T-helper 1 cell (primary cell): ENCODE results near the gene TRAP1.

Experiments used
- DNase-seq, 5 donors: peaks; one replicate each; pipeline ENCODE4 v3.0.0-alpha.2; 2012 to 2020

The TRAP1 gene

GRCh38 chr16:3712861-3713372 is 4.4 kb downstream of the TRAP1 start:
- no peak for DNase-seq

- DNase-seq, result no peak
These were observed 10.9 kb downstream of the TRAP1 start for GRCh38 chr16:3706253-3707012.

GRCh38 chr16:3702082-3702481 is 15.2 kb downstream of the TRAP1 start:
- DNase-seq, result no peak

- DNase-seq, result no peak
These were observed 15.8 kb downstream of the TRAP1 start for GRCh38 chr16:3701531-3701930.

- DNase-seq, result no peak
These were observed 18.4 kb downstream of the TRAP1 start for GRCh38 chr16:3698941-3699340.

GRCh38 chr16:3696425-3697218 is 20.7 kb downstream of the TRAP1 start:
- no peak for DNase-seq

- DNase-seq, result no peak
These were observed 21.5 kb downstream of the TRAP1 start for GRCh38 chr16:3695610-3696369.

- DNase-seq, result no peak
These were observed 23.3 kb downstream of the TRAP1 start for GRCh38 chr16:3694051-3694450.

- no peak for DNase-seq
These were observed 25.6 kb downstream of the TRAP1 start for GRCh38 chr16:3691761-3692160.

GRCh38 chr16:3690980-3691720 is 26.2 kb downstream of the TRAP1 start:
- DNase-seq, result no peak

GRCh38 chr16:3690470-3690928 is 26.8 kb downstream of the TRAP1 start:
- peak; percentile 60 to 78 (median 68) for DNase-seq

GRCh38 chr16:3689731-3690130 is 27.6 kb downstream of the TRAP1 start:
- no peak for DNase-seq

GRCh38 chr16:3687792-3688191 is 29.5 kb downstream of the TRAP1 start:
- DNase-seq, result no peak

GRCh38 chr16:3687021-3687420 is 30.3 kb downstream of the TRAP1 start:
- no peak for DNase-seq

- no peak for DNase-seq
These were observed 36.1 kb downstream of the TRAP1 start for GRCh38 chr16:3681206-3681605.

- no peak for DNase-seq
These were observed 39.3 kb downstream of the TRAP1 start for GRCh38 chr16:3677994-3678393.

- no peak for DNase-seq
These were observed 41.7 kb downstream of the TRAP1 start for GRCh38 chr16:3675601-3676130.

- DNase-seq, result no peak
These were observed 42.6 kb downstream of the TRAP1 start for GRCh38 chr16:3674513-3675295.

GRCh38 chr16:3673676-3674377 is 43.5 kb downstream of the TRAP1 start:
- DNase-seq, result no peak

GRCh38 chr16:3673201-3673600 is 44.1 kb downstream of the TRAP1 start:
- no peak for DNase-seq
